Measurements from ENCODE around the gene P4HA1.
A peak's percentile ranks its signal among the peaks of the same experiment; 100 is the strongest.

Gene P4HA1

DNA sequence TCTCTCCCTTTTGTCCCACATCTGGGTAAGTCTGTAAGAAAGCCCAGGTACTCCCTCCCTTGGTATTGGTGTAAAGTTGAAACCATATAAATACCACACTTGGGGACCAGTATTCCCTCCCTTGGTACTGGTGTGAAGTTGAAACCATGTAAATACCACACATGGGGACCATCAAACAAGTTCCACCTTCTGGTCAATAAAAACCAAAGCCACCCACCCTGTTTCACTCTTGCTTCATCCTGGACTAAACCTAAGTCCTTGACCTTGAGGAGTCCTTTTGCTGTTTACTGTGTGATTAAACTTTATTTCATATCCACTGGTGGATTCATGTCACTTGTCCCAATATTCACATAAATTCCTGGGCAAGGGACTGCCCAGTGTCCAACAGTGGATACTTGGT, 8.4 kb downstream of the P4HA1 start:
- Histone ChIP-seq H4K20me1 (peaks cover 0 to 100% (median 20%) of the 10 kb centered on the region in 11 experiments; a peak in 13 of 22 replicates), H3K9ac (no peak overlapping the region), H3K4me3 (no peak overlapping the region), H3K9me3 (replicated peaks in 1 of 11) (no peaks in the 10 kb centered on the region), H3K27ac (no peak overlapping the region), H3K36me3 (peaks cover 8 to 66% (median 27%) of the 10 kb centered on the region in 11 experiments; a peak in 18 of 22 replicates), H3K4me2 (no peak overlapping the region), H3K27me3 (no peaks in the 10 kb centered on the region), H3K4me1 (peaks cover 0 to 87% (median 7%) of the 10 kb centered on the region in 10 experiments; a peak in 14 of 20 replicates)
- TF ChIP-seq Cebpa-rat (IDR thresholded peaks at IDR 0.05), result no peak

DNA sequence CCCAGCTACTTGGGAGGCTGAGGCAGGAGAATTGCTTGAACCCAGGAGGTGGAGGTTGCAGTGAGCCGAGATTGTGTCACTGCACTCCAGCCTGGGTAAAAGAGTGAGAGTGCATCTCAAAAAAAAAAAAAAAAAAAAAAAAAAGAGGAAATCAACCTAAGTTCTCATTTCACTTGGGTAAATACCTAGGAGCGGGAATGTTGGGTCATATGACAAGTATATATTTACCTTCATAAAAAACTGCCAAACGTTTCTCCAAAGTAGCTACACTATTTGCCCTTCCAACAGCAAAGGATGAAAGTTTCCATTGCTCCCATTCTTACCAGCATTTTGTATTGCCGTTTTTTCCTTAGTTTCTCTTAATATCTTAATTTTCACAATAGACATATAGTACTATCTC, 9.8 kb downstream of the P4HA1 start:
- Histone ChIP-seq H3K27ac (no peak overlapping the region), H3K9ac (no peak overlapping the region), H3K4me3 (no peak overlapping the region), H3K36me3 (peaks cover 8 to 59% (median 24%) of the 10 kb centered on the region in 11 experiments; a peak in 19 of 22 replicates), H3K9me3 (replicated peaks in 1 of 11) (no peaks in the 10 kb centered on the region), H4K20me1 (peaks cover 0 to 100% (median 11%) of the 10 kb centered on the region in 11 experiments; a peak in 13 of 22 replicates), H3K27me3 (no peaks in the 10 kb centered on the region), H3K4me2 (peak overlapping the region in 1 of 11 experiments; percentile 16; a peak in 1 of 22 replicates), H3K4me1 (peaks cover 0 to 73% (median 0%) of the 10 kb centered on the region in 10 experiments; a peak in 8 of 20 replicates)
- TF ChIP-seq Cebpa-rat (IDR thresholded peaks at IDR 0.05), result no peak

DNA sequence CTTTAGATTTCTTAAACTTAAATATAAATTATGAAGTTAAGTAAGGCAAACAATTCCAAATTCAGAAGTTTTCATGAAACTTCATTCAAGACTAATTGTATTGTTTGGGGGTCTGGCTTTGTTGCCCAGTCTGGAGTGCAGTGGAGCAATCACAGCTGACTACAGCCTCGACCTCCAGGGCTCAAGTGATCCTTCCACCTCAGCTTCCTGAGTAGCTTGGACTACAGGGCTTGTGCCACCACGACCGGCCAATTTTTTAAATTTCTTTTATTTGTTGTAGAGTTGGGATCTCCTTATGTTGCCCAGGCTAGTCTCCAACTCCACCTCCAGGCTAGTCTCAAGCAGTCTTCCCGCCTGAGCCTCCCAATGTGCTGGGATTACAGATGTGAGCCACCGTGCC, 12.5 kb downstream of the P4HA1 start:
- TF ChIP-seq Cebpa-rat (IDR thresholded peaks at IDR 0.05), result no peak
- Histone ChIP-seq H3K27ac (no peak overlapping the region), H3K9me3 (replicated peaks in 1 of 11) (no peaks in the 10 kb centered on the region), H3K27me3 (no peaks in the 10 kb centered on the region), H3K4me2 (no peak overlapping the region), H3K9ac (no peak overlapping the region), H3K4me1 (peaks cover 0 to 51% (median 0%) of the 10 kb centered on the region in 10 experiments; a peak in 6 of 20 replicates), H3K4me3 (no peak overlapping the region), H4K20me1 (peaks cover 0 to 99% (median 9%) of the 10 kb centered on the region in 11 experiments; a peak in 11 of 22 replicates), H3K36me3 (peaks cover 8 to 49% (median 27%) of the 10 kb centered on the region in 11 experiments; a peak in 21 of 22 replicates)

DNA sequence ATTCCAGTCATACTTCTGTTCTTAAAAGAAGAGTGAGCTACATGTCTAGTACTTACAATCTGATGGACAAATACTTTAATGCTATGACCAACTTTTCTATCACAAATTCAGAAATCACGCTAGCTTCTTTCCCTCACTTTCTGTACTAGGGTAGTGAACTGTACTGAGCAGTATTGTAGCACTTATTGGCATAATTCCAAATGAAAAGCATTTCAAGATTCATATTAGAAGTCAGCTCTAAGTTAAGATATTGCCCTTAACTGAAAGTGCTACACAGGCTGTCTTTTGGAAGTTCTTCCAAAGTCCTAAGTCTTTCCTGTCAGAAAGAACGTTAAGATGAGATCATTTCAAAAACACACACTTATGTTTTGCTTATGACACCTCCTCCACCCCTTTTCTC, 13.4 kb downstream of the P4HA1 start:
- Histone ChIP-seq H3K9ac (no peak overlapping the region), H3K9me3 (replicated peaks in 1 of 11) (no peaks in the 10 kb centered on the region), H3K4me2 (no peak overlapping the region), H3K27ac (no peak overlapping the region), H3K4me1 (peaks cover 0 to 44% (median 0%) of the 10 kb centered on the region in 10 experiments; a peak in 6 of 20 replicates), H3K36me3 (peaks cover 11 to 47% (median 31%) of the 10 kb centered on the region in 11 experiments; a peak in 21 of 22 replicates), H4K20me1 (peaks cover 0 to 99% (median 11%) of the 10 kb centered on the region in 11 experiments; a peak in 11 of 22 replicates), H3K27me3 (no peaks in the 10 kb centered on the region), H3K4me3 (no peak overlapping the region)
- no peak for TF ChIP-seq Cebpa-rat (IDR thresholded peaks at IDR 0.05)

DNA sequence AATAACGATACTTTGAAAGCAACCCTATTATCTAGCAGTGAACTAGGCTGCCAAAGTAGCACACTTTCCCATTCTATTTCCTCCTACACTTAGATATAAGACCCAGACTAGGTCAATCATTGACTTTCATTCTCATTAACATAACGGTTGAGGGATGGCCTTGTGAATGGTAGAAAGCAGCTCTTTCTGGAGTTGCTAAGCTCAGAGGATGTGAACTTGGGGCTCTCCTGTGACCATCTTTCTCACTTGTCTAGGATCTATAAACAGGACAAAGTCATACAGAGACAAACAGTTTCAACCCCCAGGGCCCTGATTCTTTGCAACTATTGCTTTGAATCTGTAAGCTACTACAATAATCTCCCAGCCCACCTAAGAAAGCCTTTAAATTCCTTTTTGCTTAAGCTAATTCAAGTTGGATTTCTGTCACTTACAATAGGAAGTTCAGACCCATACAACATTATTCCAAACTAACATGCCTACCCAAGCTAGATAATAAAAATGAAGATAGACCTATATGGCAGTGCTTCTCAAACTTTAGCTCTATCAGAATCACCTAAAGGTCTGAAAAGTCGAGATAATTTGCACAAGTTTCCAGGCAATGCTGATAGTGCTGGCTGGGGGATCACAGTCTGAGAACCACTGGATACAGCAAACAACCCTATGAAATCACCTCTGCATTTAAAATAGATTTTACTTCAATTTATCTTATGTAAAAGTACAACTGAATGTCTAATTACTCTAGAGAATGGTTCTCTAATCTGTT, 16.7 kb downstream of the P4HA1 start:
- Histone ChIP-seq H3K36me3 (peaks cover 20 to 51% (median 34%) of the 10 kb centered on the region in 11 experiments; a peak in 21 of 22 replicates), H3K9ac (no peak overlapping the region), H3K27ac (no peak overlapping the region), H3K9me3 (replicated peaks in 1 of 11) (no peaks in the 10 kb centered on the region), H3K27me3 (no peaks in the 10 kb centered on the region), H3K4me1 (peaks cover 0 to 34% (median 9%) of the 10 kb centered on the region in 10 experiments; a peak in 13 of 20 replicates), H3K4me2 (no peak overlapping the region), H4K20me1 (peaks cover 0 to 99% (median 13%) of the 10 kb centered on the region in 11 experiments; a peak in 13 of 22 replicates), H3K4me3 (no peak overlapping the region)
- TF ChIP-seq Cebpa-rat (IDR thresholded peaks at IDR 0.05), result no peak

DNA sequence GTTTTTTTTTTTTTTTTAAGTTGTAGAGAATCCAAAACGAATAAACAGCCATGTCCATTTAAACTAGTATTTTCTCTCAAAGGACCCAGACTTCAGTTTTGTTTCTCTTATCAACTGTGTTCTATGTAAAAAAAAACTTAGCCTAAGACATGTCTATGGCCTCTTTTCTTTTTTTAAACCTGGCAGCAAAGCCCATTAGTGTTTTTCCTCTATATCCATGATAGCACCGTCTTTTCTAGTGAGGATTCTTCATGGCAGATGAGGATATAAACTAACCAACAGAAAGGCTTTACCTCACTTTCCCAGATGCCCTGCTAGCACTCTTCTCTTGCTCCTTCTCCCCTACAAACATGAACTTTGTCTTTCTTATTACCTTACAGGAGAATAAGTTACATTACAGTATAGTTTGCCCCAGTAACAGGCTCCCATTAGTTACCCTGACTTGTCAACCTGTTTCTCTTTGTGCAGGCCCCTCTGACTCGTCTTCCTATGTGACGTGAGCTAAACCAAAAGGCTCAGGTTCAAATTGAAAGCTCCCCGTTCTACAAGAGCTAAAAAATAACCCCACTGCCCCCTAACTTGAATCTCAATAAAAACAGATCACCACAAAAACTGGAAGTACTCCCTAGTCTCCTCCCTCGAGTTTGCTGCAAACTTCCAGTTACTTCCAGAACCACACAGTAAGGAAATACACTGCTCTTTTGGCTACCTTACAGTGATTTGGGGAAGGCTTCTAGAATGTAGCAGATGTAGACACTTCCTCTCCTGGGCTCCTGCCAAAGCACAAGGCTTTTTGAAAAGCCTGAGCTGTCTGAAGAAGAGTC, 20.1 kb downstream of the P4HA1 start:
- H3K27me3 ChIP-seq, result no peaks in the 10 kb centered on the region

DNA sequence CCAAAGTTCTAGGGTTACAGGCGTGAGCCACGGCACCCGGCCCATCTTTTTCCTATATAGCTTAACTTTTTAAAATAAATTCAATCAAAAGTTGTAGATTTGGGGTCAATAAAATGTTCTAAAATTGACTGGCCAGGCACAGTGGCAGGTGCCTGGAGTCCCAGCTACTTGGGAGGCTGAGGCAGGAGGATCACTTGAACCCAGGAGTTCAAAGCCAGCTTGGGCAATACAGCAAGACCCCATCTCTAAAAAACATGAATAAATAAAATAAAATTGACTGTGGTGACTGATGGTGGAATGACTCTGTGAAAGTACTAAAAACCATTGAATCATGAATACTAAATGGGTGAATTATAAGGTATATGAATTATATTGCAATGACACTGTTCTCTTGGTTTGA, 20.8 kb downstream of the P4HA1 start:
- H3K27me3 ChIP-seq, result no peaks in the 10 kb centered on the region
- H3K9me3 ChIP-seq (replicated peaks in 1 of 11), result no peaks in the 10 kb centered on the region
- H3K4me3 ChIP-seq, result no peak overlapping the region
- H3K9ac ChIP-seq, result no peak overlapping the region
- H3K4me1 ChIP-seq, result peaks cover 0 to 21% (median 9%) of the 10 kb centered on the region in 10 experiments; a peak in 13 of 20 replicates
- no peak for TF ChIP-seq Cebpa-rat (IDR thresholded peaks at IDR 0.05)
- H3K27ac ChIP-seq, result no peak overlapping the region
- H3K36me3 ChIP-seq, result peaks cover 54 to 74% (median 60%) of the 10 kb centered on the region in 11 experiments
- H3K4me2 ChIP-seq, result no peak overlapping the region
- H4K20me1 ChIP-seq, result peaks cover 0 to 99% (median 13%) of the 10 kb centered on the region in 11 experiments; a peak in 13 of 22 replicates

More for the DNA sequence above, 20.1 kb downstream of the P4HA1 start:
- Histone ChIP-seq H3K4me3 (no peak overlapping the region), H3K36me3 (peaks cover 47 to 70% (median 55%) of the 10 kb centered on the region in 11 experiments), H3K9ac (peak overlapping the region in 2 of 11 experiments; percentile 7 to 15; a peak in 2 of 22 replicates), H4K20me1 (peaks cover 0 to 99% (median 13%) of the 10 kb centered on the region in 11 experiments; a peak in 13 of 22 replicates), H3K4me1 (peaks cover 0 to 21% (median 9%) of the 10 kb centered on the region in 10 experiments; a peak in 13 of 20 replicates), H3K27ac (peak overlapping the region in 6 of 11 experiments; percentile 2 to 58 (median 25); a peak in 6 of 22 replicates), H3K4me2 (peak overlapping the region in 7 of 11 experiments; percentile 1 to 47 (median 34); a peak in 8 of 22 replicates), H3K9me3 (replicated peaks in 1 of 11) (no peaks in the 10 kb centered on the region)
- TF ChIP-seq Cebpa-rat (IDR thresholded peaks at IDR 0.05), result no peak

DNA sequence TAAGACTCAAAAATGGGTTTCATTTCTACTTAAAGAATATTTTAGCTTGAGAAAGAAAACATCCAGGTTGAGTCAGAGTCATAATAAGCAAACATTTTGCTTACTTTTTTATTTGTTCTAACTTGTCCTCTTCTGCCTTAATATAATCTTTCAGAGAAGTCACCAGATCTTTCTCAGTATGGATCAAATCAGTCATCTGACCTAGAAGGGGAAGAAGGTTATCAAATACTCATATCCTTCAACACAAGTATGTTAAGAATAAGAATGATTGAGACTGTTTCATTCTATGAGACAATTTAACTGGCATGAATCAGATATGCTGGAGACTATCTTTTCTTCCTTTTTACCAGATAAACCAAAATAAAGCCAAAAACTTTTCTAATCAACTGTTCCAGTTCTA, 23.0 kb downstream of the P4HA1 start:
- TF ChIP-seq Cebpa-rat (IDR thresholded peaks at IDR 0.05), result no peak
- Histone ChIP-seq H4K20me1 (peaks cover 0 to 99% (median 11%) of the 10 kb centered on the region in 11 experiments; a peak in 11 of 22 replicates), H3K4me2 (no peak overlapping the region), H3K27me3 (no peaks in the 10 kb centered on the region), H3K9me3 (replicated peaks in 1 of 11) (no peaks in the 10 kb centered on the region), H3K4me3 (no peak overlapping the region), H3K36me3 (peaks cover 61 to 77% (median 71%) of the 10 kb centered on the region in 11 experiments), H3K27ac (no peak overlapping the region), H3K9ac (no peak overlapping the region), H3K4me1 (peaks cover 0 to 21% (median 9%) of the 10 kb centered on the region in 10 experiments; a peak in 13 of 20 replicates)
